PC-9 (cell line): ENCODE data around the gene PLS3. TPM values are rescaled to one million over a fixed set of nuclear protein-coding genes. Genes with fewer than 3 reads are reported as not detected.

Source experiments
- BruUV-seq: library from RNA; stranded (reverse); fragments of 400-500 nt; replicated peaks from 2 replicates; lab custom pipeline; 2021; lab: Mats Ljungman, UMichigan
- CTCF ChIA-PET: fragments of 300-600 bp; sonication (Branson Sonifier 250); formaldehyde crosslinking; loops from one replicate; lab custom pipeline; 2022; ENCODE audit warnings: antibody characterized with exemption; lab: Charles Lee
- POLR2A ChIA-PET: fragments of 300-600 bp; sonication (Branson Sonifier 250); formaldehyde crosslinking; loops from one replicate; lab custom pipeline; 2022; ENCODE audit warnings: antibody characterized with exemption; ENCODE audit not compliant: unreplicated experiment; lab: Charles Lee
- DNase-seq, 2 experiments: peaks; one replicate each; pipeline versions ENCODE4 v3.0.0 to v3.0.0-alpha.2; 2015 to 2022; ENCODE audit warnings: mixed read lengths in 1 of 2
- H2AFZ ChIP-seq: fragments of 200-600 bp; sonication (generic); 2 replicates; pipeline ENCODE4 v1.8.1; 2017; ENCODE audit warnings: antibody characterized with exemption
- H3F3A ChIP-seq: fragments of 200-600 bp; sonication (generic); 2 replicates; pipeline ENCODE4 v1.8.1; 2017; ENCODE audit warnings: antibody characterized with exemption, mild to moderate bottlenecking, low read depth; ENCODE audit not compliant: insufficient read depth
- H3K27ac ChIP-seq: fragments of 200-600 bp; sonication (generic); 2 replicates; pipeline ENCODE4 v1.6.1; 2016; ENCODE audit warnings: mixed run types
- H3K27me3 ChIP-seq: fragments of 200-600 bp; sonication (generic); 2 replicates; pipeline ENCODE4 v1.6.1; 2016; ENCODE audit warnings: low read depth, mixed run types; ENCODE audit not compliant: insufficient read depth
- H3K36me3 ChIP-seq: fragments of 200-600 bp; sonication (generic); 2 replicates; pipeline ENCODE4 v1.6.1; 2016; ENCODE audit warnings: low read depth, mixed run types
- H3K4me1 ChIP-seq: fragments of 200-600 bp; sonication (generic); replicated peaks from 2 replicates; pipeline ENCODE4 v1.6.1; 2016; ENCODE audit warnings: mixed run types; ENCODE audit not compliant: insufficient read depth
- H3K4me2 ChIP-seq: fragments of 200-600 bp; sonication (generic); 2 replicates; pipeline ENCODE4 v1.6.1; 2017; ENCODE audit warnings: mixed run types
- H3K4me3 ChIP-seq: fragments of 200-600 bp; sonication (generic); 2 replicates; pipeline ENCODE4 v1.6.1; 2016; ENCODE audit warnings: mixed run types
- H3K79me2 ChIP-seq: fragments of 200-600 bp; sonication (generic); 2 replicates; pipeline ENCODE4 v1.6.1; 2017; ENCODE audit warnings: low read depth, mixed run types
- H3K9me2 ChIP-seq: fragments of 200-600 bp; sonication (generic); 2 replicates; pipeline ENCODE4 v1.8.1; 2017; ENCODE audit warnings: mild to moderate bottlenecking; ENCODE audit not compliant: insufficient read depth
- H3K9me3 ChIP-seq: fragments of 200-600 bp; sonication (generic); 2 replicates; pipeline ENCODE4 v1.8.1; 2016; ENCODE audit warnings: low read depth; ENCODE audit not compliant: insufficient read depth
- H4K20me1 ChIP-seq: fragments of 200-600 bp; sonication (generic); 2 replicates; pipeline ENCODE4 v1.8.1; 2017; ENCODE audit not compliant: insufficient read depth
- EZH2 ChIP-seq: fragments of 200-600 bp; sonication (generic); IDR thresholded peaks from 2 replicates; pipeline ENCODE4 v1.8.0; 2017; ENCODE audit warnings: antibody characterized with exemption, low read depth
- intact Hi-C: fragments of 100-400 bp; cut with micrococcal nuclease; formaldehyde crosslinking; loops from one replicate; pipeline ENCODE4 v1.10.0; 2022; ENCODE audit not compliant: unreplicated experiment
- total RNA-seq: library from RNA; stranded (reverse); gene quantifications from 2 replicates; pipeline ENCODE4 v1.2.3, GENCODE V29; 2021
- TF ChIP-seq, protein P1 (sequence below): fragments of 200-600 bp; sonication (generic); conservative IDR thresholded peaks from 2 replicates; pipeline ENCODE4 v1.6.1; 2017; ENCODE audit warnings: mixed run types, antibody characterized with exemption, mild to moderate bottlenecking, moderate library complexity

Gene PLS3
- total RNA-seq, 1 experiment from 2014 or later, result 257 TPM

DNA sequence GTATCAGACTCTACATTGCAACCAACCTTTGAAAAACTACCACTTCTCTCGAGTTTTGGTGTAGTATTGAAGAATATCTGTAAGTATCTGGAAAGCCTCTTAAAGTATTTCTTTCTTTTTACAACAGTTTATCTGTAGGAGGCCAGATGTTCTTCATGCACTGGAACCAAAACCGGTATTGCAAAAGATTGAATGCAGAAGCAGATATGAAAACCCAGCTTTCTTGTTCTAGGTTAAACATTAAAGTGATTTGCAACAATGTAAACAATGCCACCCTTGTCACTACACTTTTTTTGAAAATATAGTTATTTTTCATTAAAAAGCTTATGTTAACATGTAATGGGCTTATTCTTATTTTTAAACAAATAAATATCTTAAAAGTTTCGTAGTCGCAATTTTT lies 27.2 kb downstream of the PLS3 start:
- intact Hi-C loops, result no loop called here
- H3K4me1 ChIP-seq, result peaks cover 21% of the 10 kb centered on the region
- BruUV-seq, result no TSS peak

DNA sequence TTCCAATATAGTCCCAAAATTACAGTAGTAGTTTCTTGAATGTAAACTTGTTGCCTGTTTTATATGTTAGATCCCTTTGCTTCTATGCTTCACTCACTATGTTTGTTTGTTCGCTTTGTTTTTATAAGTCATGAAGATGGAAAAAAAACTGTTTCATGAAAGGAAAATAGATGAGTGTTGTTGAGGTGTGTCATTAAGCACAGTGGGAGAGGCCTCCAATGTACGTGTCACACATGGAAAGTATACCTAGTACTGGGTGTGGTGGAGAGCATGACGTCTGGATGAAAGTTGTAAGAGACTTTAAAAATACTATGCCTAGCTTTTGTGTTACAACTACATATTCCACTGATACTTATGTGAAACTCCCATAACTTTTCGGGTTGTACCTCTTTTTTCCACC lies 28.4 kb downstream of the PLS3 start:
- ChIA-PET CTCF (no interaction called here), POLR2A (no interaction called here)
- TF ChIP-seq, protein P1, sequence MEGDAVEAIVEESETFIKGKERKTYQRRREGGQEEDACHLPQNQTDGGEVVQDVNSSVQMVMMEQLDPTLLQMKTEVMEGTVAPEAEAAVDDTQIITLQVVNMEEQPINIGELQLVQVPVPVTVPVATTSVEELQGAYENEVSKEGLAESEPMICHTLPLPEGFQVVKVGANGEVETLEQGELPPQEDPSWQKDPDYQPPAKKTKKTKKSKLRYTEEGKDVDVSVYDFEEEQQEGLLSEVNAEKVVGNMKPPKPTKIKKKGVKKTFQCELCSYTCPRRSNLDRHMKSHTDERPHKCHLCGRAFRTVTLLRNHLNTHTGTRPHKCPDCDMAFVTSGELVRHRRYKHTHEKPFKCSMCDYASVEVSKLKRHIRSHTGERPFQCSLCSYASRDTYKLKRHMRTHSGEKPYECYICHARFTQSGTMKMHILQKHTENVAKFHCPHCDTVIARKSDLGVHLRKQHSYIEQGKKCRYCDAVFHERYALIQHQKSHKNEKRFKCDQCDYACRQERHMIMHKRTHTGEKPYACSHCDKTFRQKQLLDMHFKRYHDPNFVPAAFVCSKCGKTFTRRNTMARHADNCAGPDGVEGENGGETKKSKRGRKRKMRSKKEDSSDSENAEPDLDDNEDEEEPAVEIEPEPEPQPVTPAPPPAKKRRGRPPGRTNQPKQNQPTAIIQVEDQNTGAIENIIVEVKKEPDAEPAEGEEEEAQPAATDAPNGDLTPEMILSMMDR, result no peak
- no peak for TF ChIP-seq EZH2
- H3K9me3 ChIP-seq, result no peaks in the 10 kb centered on the region
- no peaks in the 10 kb centered on the region for H3K36me3 ChIP-seq
- peaks cover 52% of the 10 kb centered on the region for H3K79me2 ChIP-seq
- no peaks in the 10 kb centered on the region for H3K27me3 ChIP-seq
- H2AFZ ChIP-seq, result no peak overlapping the region
- peaks cover 22% of the 10 kb centered on the region for H3F3A ChIP-seq
- no peaks in the 10 kb centered on the region for H3K9me2 ChIP-seq
- no TSS peak for BruUV-seq
- no peak overlapping the region for H3K4me2 ChIP-seq
- no peak overlapping the region for H3K4me3 ChIP-seq
- peaks cover 33% of the 10 kb centered on the region for H3K4me1 ChIP-seq
- no peak for DNase-seq
- H4K20me1 ChIP-seq, result no peaks in the 10 kb centered on the region
- H3K27ac ChIP-seq, result no peak overlapping the region
- intact Hi-C loops, result no loop called here

More for the DNA sequence above, 27.2 kb downstream of the PLS3 start:
- TF ChIP-seq, protein P1, result no peak
- TF ChIP-seq EZH2, result no peak
- Histone ChIP-seq H3K9me3 (no peaks in the 10 kb centered on the region), H3K4me2 (no peak overlapping the region), H3K9me2 (no peaks in the 10 kb centered on the region), H2AFZ (no peak overlapping the region), H3K36me3 (no peaks in the 10 kb centered on the region), H3K79me2 (peaks cover 56% of the 10 kb centered on the region), H3K4me3 (no peak overlapping the region), H3K27ac (no peak overlapping the region), H3K27me3 (no peaks in the 10 kb centered on the region), H3F3A (peaks cover 13% of the 10 kb centered on the region), H4K20me1 (no peaks in the 10 kb centered on the region)
- POLR2A ChIA-PET, result no interaction called here
- CTCF ChIA-PET, result no interaction called here
- DNase-seq, result no peak

DNA sequence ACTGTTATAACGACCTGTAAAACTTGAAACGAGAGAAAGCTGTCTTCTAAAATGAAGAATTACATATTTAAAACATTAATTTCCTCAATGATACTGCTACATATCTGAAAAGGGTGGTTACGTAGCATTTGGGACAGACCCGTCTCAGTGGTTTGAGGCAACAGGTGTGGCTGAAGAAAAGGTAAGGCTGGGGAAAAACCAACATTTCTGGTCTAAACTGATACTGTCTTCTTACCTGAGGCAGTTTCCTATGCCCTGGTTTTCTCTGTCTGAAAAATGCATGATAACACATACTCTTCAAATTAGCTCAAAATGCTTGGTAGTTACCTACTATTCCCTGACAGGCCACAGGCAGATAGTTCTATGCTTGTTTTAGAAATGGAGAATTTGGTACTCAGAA lies 30.4 kb downstream of the PLS3 start:
- CTCF ChIA-PET, result interaction anchor here (0.7 kb wide), 1 partner anchor 9 kb away, joined by 3 read pairs; no protein-coding TSS in a partner anchor
- no peak for DNase-seq

More for the DNA sequence above, 30.4 kb downstream of the PLS3 start:
- Histone ChIP-seq H3F3A (peaks cover 22% of the 10 kb centered on the region), H3K4me2 (peak overlapping the region; percentile 27), H3K9me3 (no peaks in the 10 kb centered on the region), H3K4me1 (peaks cover 43% of the 10 kb centered on the region), H3K4me3 (no peak overlapping the region), H3K27me3 (no peaks in the 10 kb centered on the region), H3K9me2 (no peaks in the 10 kb centered on the region), H3K36me3 (no peaks in the 10 kb centered on the region), H3K79me2 (peaks cover 59% of the 10 kb centered on the region), H4K20me1 (no peaks in the 10 kb centered on the region), H2AFZ (no peak overlapping the region), H3K27ac (peak overlapping the region; percentile 84)
- no peak for TF ChIP-seq EZH2
- TF ChIP-seq, protein P1, result no peak
- POLR2A ChIA-PET, result interaction anchor here (0.6 kb wide), 2 partner anchors 20 to 649 kb away, joined by 3 read pairs; no protein-coding TSS in a partner anchor
- intact Hi-C loops, result no loop called here
- BruUV-seq, result TSS peak; percentile 81
